HepG2 (cell line): ENCODE measurements around the gene NIT2. TPM values are rescaled to one million over a fixed set of nuclear protein-coding genes. Genes with fewer than 3 reads are reported as not detected.

Source experiments
- ATAC-seq: fragments of 200-7000 bp; cut with Tn5 transposase; 3 replicates; pipeline ENCODE4 v1.9.1; 2020; ENCODE audit warnings: mild to moderate bottlenecking, moderate library complexity
- BruUV-seq: library from RNA; stranded (reverse); fragments of 400-500 nt; replicated peaks from 2 replicates; lab custom pipeline; 2021; lab: Mats Ljungman, UMichigan
- CTCF ChIA-PET: fragments of 300-600 bp; formaldehyde crosslinking; extraction: SDS; loops from one replicate; lab custom pipeline; 2021; ENCODE audit warnings: low total read pairs, inconsistent platforms, low intra/inter-chr PET ratio; lab: Yijun Ruan, JAX
- POLR2A ChIA-PET: fragments of 350-600 bp; sonication (Branson Sonifier 250); formaldehyde crosslinking; loops from one replicate; lab custom pipeline; 2020; ENCODE audit warnings: antibody characterized with exemption, inconsistent platforms; lab: Yijun Ruan, JAX
- DNase-seq: peaks from one replicate; pipeline ENCODE4 v3.0.0-alpha.2; 2015; ENCODE audit warnings: low spot score
- FAIRE-seq: peaks from 3 replicates; lab custom pipeline; 2011; peaks lifted over from hg19 to GRCh38; lab: Jason Lieb, UNC
- H2AFZ ChIP-seq: one replicate; pipeline ENCODE4 v1.6.1; 2011; ENCODE audit warnings: low read length, inconsistent platforms
- H3K27ac ChIP-seq: fragments of 300-600 bp; 3 replicates; pipeline ENCODE4 v1.8.0; 2011; ENCODE audit warnings: mixed run types, mild to moderate bottlenecking, mixed read lengths, low read length, inconsistent platforms; ENCODE audit not compliant: insufficient read depth; ENCODE audit errors: extremely low read length
- H3K27me3 ChIP-seq, 2 experiments: fragments of 200-600 bp in 1 of 2; 2 replicates in 1 of 2; 3 replicates in 1 of 2; pipeline versions ENCODE4 v1.6.0 to v1.8.0; 2011; ENCODE audit warnings: low read length in 2 of 2, mild to moderate bottlenecking in 2 of 2, moderate library complexity in 2 of 2, inconsistent platforms in 1 of 2; ENCODE audit not compliant: insufficient read depth in 2 of 2, control insufficient read depth in 1 of 2
- H3K36me3 ChIP-seq, 2 experiments: fragments of 200-600 bp in 1 of 2; replicated peaks in 1 of 2; 2 replicates in 1 of 2; 3 replicates in 1 of 2; pipeline versions ENCODE4 v1.5.1 to v1.8.0; 2011; ENCODE audit warnings: low read length in 2 of 2, inconsistent platforms in 1 of 2; ENCODE audit not compliant: insufficient read depth in 2 of 2, control insufficient read depth in 1 of 2
- H3K4me1 ChIP-seq: 2 replicates; pipeline ENCODE4 v1.5.1; 2012; ENCODE audit warnings: low read length, inconsistent platforms; ENCODE audit not compliant: insufficient read depth
- H3K4me2 ChIP-seq: 2 replicates; pipeline ENCODE4 v1.6.0; 2011; ENCODE audit warnings: low read depth, low read length, inconsistent platforms
- H3K4me3 ChIP-seq, 3 experiments: fragments of 200-600 bp in 1 of 3; sonication (generic), shearing (Covaris generic) in 1 of 3; replicated peaks in 1 of 3; 2 replicates each; pipeline ENCODE4 v1.5.1; 2011 to 2016; ENCODE audit warnings: low read length in 3 of 3, inconsistent platforms in 2 of 3, low read depth in 2 of 3, mild to moderate bottlenecking in 2 of 3, control low read depth in 1 of 3, mixed read lengths in 1 of 3; ENCODE audit not compliant: insufficient read depth in 1 of 3
- H3K79me2 ChIP-seq: one replicate; pipeline ENCODE4 v1.6.1; 2011; ENCODE audit warnings: low read length, inconsistent platforms; ENCODE audit not compliant: insufficient read depth
- H3K9ac ChIP-seq: 2 replicates; pipeline ENCODE4 v1.6.0; 2011; ENCODE audit warnings: mild to moderate bottlenecking, low read depth, low read length, inconsistent platforms; ENCODE audit not compliant: insufficient read depth
- H3K9me3 ChIP-seq: 2 replicates; pipeline ENCODE4 v1.5.1; 2012; ENCODE audit warnings: mild to moderate bottlenecking, low read length
- H4K20me1 ChIP-seq: 2 replicates; pipeline ENCODE4 v1.6.0; 2011; ENCODE audit warnings: inconsistent platforms, mild to moderate bottlenecking, low read length, moderate library complexity; ENCODE audit not compliant: insufficient read depth
- GATAD1 ChIP-seq: IDR thresholded peaks from 2 replicates; pipeline ENCODE4 v1.6.1; 2016; ENCODE audit warnings: missing genetic modification reagents, missing compliant biosample characterization
- HNRNPL ChIP-seq: fragments of 200-400 bp; formaldehyde crosslinking; IDR thresholded peaks from 2 replicates; pipeline ENCODE4 v1.6.1; 2017; ENCODE audit warnings: mild to moderate bottlenecking, low read depth, low read length
- SIN3A ChIP-seq: IDR thresholded peaks from 2 replicates; pipeline ENCODE4 v1.6.1; 2011; ENCODE audit warnings: low read depth, mild to moderate bottlenecking, control low read depth, low read length, borderline replicate concordance
- TCF7L2 ChIP-seq: IDR thresholded peaks from 2 replicates; pipeline ENCODE4 v1.6.1; 2011; ENCODE audit warnings: mild to moderate bottlenecking, low read depth, low read length, moderate library complexity
- ZBTB46 ChIP-seq: sonication (generic); formaldehyde crosslinking; IDR thresholded peaks from 2 replicates; pipeline ENCODE4 v1.4.0; 2020; ENCODE audit warnings: mild to moderate bottlenecking, missing genetic modification reagents, borderline replicate concordance
- ZC3H13 ChIP-seq: sonication (generic); formaldehyde crosslinking; IDR thresholded peaks from 2 replicates; pipeline ENCODE4 v1.8.1; 2023; ENCODE audit warnings: mild to moderate bottlenecking, missing genetic modification reagents, moderate library complexity
- ZNF607 ChIP-seq: sonication (generic); formaldehyde crosslinking; IDR thresholded peaks from 2 replicates; pipeline ENCODE4 v1.5.1; 2020; ENCODE audit warnings: missing genetic modification reagents, mild to moderate bottlenecking, borderline replicate concordance
- ZSCAN12 ChIP-seq: sonication (generic); formaldehyde crosslinking; IDR thresholded peaks from 2 replicates; pipeline ENCODE4 v1.9.0; 2021; ENCODE audit warnings: mild to moderate bottlenecking, missing genetic modification reagents
- WGBS: methylation state at CpG from one replicate; pipeline ENCODE4 v1.1.6; 2017; ENCODE audit warnings: low lambda C conversion rate; 5-methylcytosine and 5-hydroxymethylcytosine counted together
- in situ Hi-C: cut with HindIII; loops from 2 replicates; pipeline ENCODE4 v1.10.0; 2017; ENCODE audit warnings: low pct_unique_long_range_greater_than_20kb; ENCODE audit not compliant: extremely low pct_ligation_motif_present
- intact Hi-C: fragments of 100-400 bp; cut with micrococcal nuclease; formaldehyde crosslinking; loops from one replicate; pipeline ENCODE4 v1.10.0; 2022; ENCODE audit not compliant: unreplicated experiment
- polyA plus RNA-seq, 8 experiments: library from polyadenylated mRNA; depleted of rRNA in 3 of 8; stranded (reverse) in 7 of 8; unstranded in 1 of 8; fragments of >200 nt; fragmentation: Illumina TruSeq in 4 of 8; extraction: Trizol in 4 of 8; gene quantifications; 2 replicates each; pipeline versions ENCODE4 v1.2.1 to v1.2.3, GENCODE V29; 2011 to 2016; ENCODE audit warnings: low read depth in 4 of 8, missing spikeins in 1 of 8, mixed read lengths in 1 of 8; ENCODE audit not compliant: insufficient read depth in 1 of 8
- total RNA-seq, 5 experiments: library from RNA; depleted of rRNA; stranded (reverse); fragments of >200 nt; fragmentation: Illumina TruSeq; extraction: Trizol; gene quantifications; 2 replicates each; pipeline ENCODE4 v1.2.3, GENCODE V29; 2016; ENCODE audit warnings: low read depth in 1 of 5

Gene NIT2
- total and polyA plus RNA-seq, 2 of the 13 experiments (the other 11 are each of a cell fraction or from before 2014, with no cell fraction given) = 43.4 to 49.1 TPM

DNA sequence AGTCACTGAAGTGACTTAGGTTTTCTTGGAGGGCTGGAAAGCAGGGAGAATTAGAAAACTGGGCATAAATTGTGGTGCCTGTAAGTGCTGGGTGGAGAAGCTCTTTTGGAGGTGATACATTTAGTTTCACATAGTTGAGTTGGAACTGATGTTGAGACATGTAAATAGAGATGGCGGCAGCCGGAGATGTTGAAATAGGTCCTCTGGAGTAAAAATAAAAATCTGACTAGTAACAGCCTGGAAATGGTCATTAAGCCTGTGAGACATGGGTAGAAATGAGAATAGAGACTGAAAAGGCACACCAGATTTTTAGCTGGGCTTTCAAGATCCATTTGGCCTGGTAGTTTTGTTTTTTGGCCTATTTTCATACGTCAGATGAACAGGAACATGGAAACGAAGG, 2.9 kb upstream of the NIT2 start:
- no peaks in the 10 kb centered on the region for H4K20me1 ChIP-seq
- H3K9me3 ChIP-seq = no peaks in the 10 kb centered on the region
- intact Hi-C loops (no loop called here), in situ Hi-C loops (no loop called here)
- no peak for TF ChIP-seq TCF7L2
- no peak for TF ChIP-seq GATAD1 (CRISPR knock-in tag)
- TF ChIP-seq ZNF607 (CRISPR knock-in tag) = no peak
- TF ChIP-seq ZSCAN12 (CRISPR knock-in tag) = no peak
- no peak for TF ChIP-seq SIN3A
- TF ChIP-seq ZBTB46 = no peak
- no peak for TF ChIP-seq ZC3H13 (CRISPR knock-in tag)
- TF ChIP-seq HNRNPL = no peak
- ChIA-PET POLR2A (interaction anchor here (4.6 kb wide), 1 partner anchor 70 kb away, joined by 29 read pairs; the partner anchor contains the start of genes LNP1 and TOMM70), CTCF (no interaction called here)
- peaks cover 51% of the 10 kb centered on the region for H3K4me1 ChIP-seq
- DNase-seq (no peak), FAIRE-seq (no peak), ATAC-seq (no peak)
- no TSS peak for BruUV-seq
- no peak overlapping the region for H3K4me2 ChIP-seq
- no peak overlapping the region for H2AFZ ChIP-seq
- H3K79me2 ChIP-seq = no peaks in the 10 kb centered on the region
- no peak overlapping the region for H3K27ac ChIP-seq
- 81% methylated on average over 4 of the region's 4 CpGs for WGBS
- no peaks in the 10 kb centered on the region for H3K36me3 ChIP-seq
- no peak overlapping the region for H3K4me3 ChIP-seq
- no peak overlapping the region for H3K9ac ChIP-seq
- H3K27me3 ChIP-seq = no peaks in the 10 kb centered on the region
